Fibroblast of peridontal ligament (primary cell): ENCODE measurements around the gene COL13A1.

Experiments used
- DNase-seq: peaks from one replicate; pipeline ENCODE4 v3.0.0-alpha.2; 2010; ENCODE audit errors: extremely low read depth

Gene COL13A1

GRCh38 chr10:69845574-69846292 lies 44.0 kb downstream of the COL13A1 start:
- no peak for DNase-seq

- no peak for DNase-seq
Observed at GRCh38 chr10:69846293-69846921, 44.7 kb downstream of the COL13A1 start.

- DNase-seq, result no peak
Observed at GRCh38 chr10:69847458-69847857, 45.8 kb downstream of the COL13A1 start.

- no peak for DNase-seq
Observed at GRCh38 chr10:69847883-69848282, 46.2 kb downstream of the COL13A1 start.

GRCh38 chr10:69848454-69848853 lies 46.7 kb downstream of the COL13A1 start:
- no peak for DNase-seq

GRCh38 chr10:69849825-69850224 lies 48.1 kb downstream of the COL13A1 start:
- DNase-seq, result no peak

GRCh38 chr10:69850440-69850839 lies 48.7 kb downstream of the COL13A1 start:
- DNase-seq, result no peak

GRCh38 chr10:69851306-69851705 lies 49.6 kb downstream of the COL13A1 start:
- DNase-seq, result no peak

GRCh38 chr10:69853064-69853463 lies 51.4 kb downstream of the COL13A1 start:
- no peak for DNase-seq

GRCh38 chr10:69854511-69855345 lies 53.0 kb downstream of the COL13A1 start:
- DNase-seq, result no peak

- DNase-seq, result no peak
Observed at GRCh38 chr10:69855346-69856111, 53.8 kb downstream of the COL13A1 start.

GRCh38 chr10:69856601-69857166 lies 55.0 kb downstream of the COL13A1 start:
- no peak for DNase-seq

GRCh38 chr10:69858201-69858600 lies 56.5 kb downstream of the COL13A1 start:
- no peak for DNase-seq

GRCh38 chr10:69860271-69860670 lies 58.6 kb downstream of the COL13A1 start:
- DNase-seq, result no peak

GRCh38 chr10:69861251-69862240 lies 59.8 kb downstream of the COL13A1 start:
- peak; percentile 93 for DNase-seq

GRCh38 chr10:69862882-69863530 lies 61.3 kb downstream of the COL13A1 start:
- DNase-seq, result no peak

GRCh38 chr10:69863580-69863979 lies 61.9 kb downstream of the COL13A1 start:
- DNase-seq, result peak; percentile 57

- DNase-seq, result peak; percentile 80
Observed at GRCh38 chr10:69864321-69864720, 62.6 kb downstream of the COL13A1 start.

- no peak for DNase-seq
Observed at GRCh38 chr10:69865450-69865849, 63.7 kb downstream of the COL13A1 start.

GRCh38 chr10:69866246-69866687 lies 64.6 kb downstream of the COL13A1 start:
- no peak for DNase-seq
